Measurements from ENCODE around the gene SLC6A6. TPM values are rescaled to one million over a fixed set of nuclear protein-coding genes. Genes with fewer than 3 reads are reported as not detected.

Gene SLC6A6
- total and polyA plus RNA-seq, 10 of the 15 experiments (the other 5 are each of a cell fraction or from before 2014, with no cell fraction given): 5.6 to 47.0 (median 20.2) TPM

- Histone ChIP-seq H3K4me2 (ENCODE audit: control insufficient read depth, insufficient read depth) (no peak overlapping the region), H3K9me3 (replicated peaks; ENCODE audit: control insufficient read depth, insufficient read depth, low read length) (no peaks in the 10 kb centered on the region), H2AFZ (ENCODE audit: control insufficient read depth, low read depth, low read length) (no peak overlapping the region), H3K4me1 (ENCODE audit: control insufficient read depth, insufficient read depth, low read length) (no peaks in the 10 kb centered on the region), H3K27me3 (replicated peaks in 1 of 2; ENCODE audit: control insufficient read depth in 2 of 2, insufficient read depth in 2 of 2, low read length in 1 of 2) (no peaks in the 10 kb centered on the region), H3K36me3 (ENCODE audit: control insufficient read depth in 2 of 2, insufficient read depth in 2 of 2, low read length in 1 of 2) (peaks cover 7 to 14% of the 10 kb centered on the region in 2 experiments), H3K4me3 (no peak overlapping the region), H3K79me2 (ENCODE audit: control insufficient read depth, insufficient read depth, low read length) (no peaks in the 10 kb centered on the region), H3K27ac (ENCODE audit: control insufficient read depth, insufficient read depth) (no peak overlapping the region), H3K9ac (ENCODE audit: control insufficient read depth, insufficient read depth, low read length) (no peak overlapping the region), H4K20me1 (ENCODE audit: control insufficient read depth, insufficient read depth) (no peaks in the 10 kb centered on the region)
- no peak for DNase-seq (ENCODE audit: low read depth, low spot score)
- POLR2A ChIA-PET: no interaction called here
- in situ Hi-C loops (cut with MboI): no loop called here
- SMC1A ChIA-PET (ENCODE audit: uncharacterized antibody, unreplicated experiment): no interaction called here
- CTCF ChIA-PET: interaction anchor here (0.6 kb wide), 1 partner anchor 39 kb away, joined by 4 read pairs; no protein-coding TSS in a partner anchor
- no peak for FAIRE-seq
- ATAC-seq: no peak
- intact Hi-C loops (cut with micrococcal nuclease; ENCODE audit: unreplicated experiment): no loop called here
- WGBS (ENCODE audit: insufficient coverage, insufficient replicate concordance, low lambda C conversion rate, missing lambda C conversion rate): 53% methylated on average over 14 of the region's 22 CpGs
- no TSS peak for BruUV-seq (replicated peaks)
- RAD21 ChIA-PET (ENCODE audit: unreplicated experiment): no interaction called here
- no peak for TF ChIP-seq SKIL (IDR thresholded peaks at IDR 0.05; ENCODE audit: low read depth, poor library complexity, severe bottlenecking)
- TF ChIP-seq LARP7 (IDR thresholded peaks at IDR 0.05): no peak
- TF ChIP-seq RUNX3 (IDR thresholded peaks at IDR 0.05; ENCODE audit: low read length): peak; percentile 61; the same call in 1 of the 2 replicates
- TF ChIP-seq ELK1 (IDR thresholded peaks at IDR 0.05; ENCODE audit: low read depth, low read length): no peak
- no peak for TF ChIP-seq KDM1A (IDR thresholded peaks at IDR 0.05; ENCODE audit: borderline replicate concordance)
- TF ChIP-seq GATAD2B (conservative IDR thresholded peaks at IDR 0.05; ENCODE audit: low read depth): no peak
- no peak for TF ChIP-seq NR2F1 (conservative IDR thresholded peaks at IDR 0.05)
- TF ChIP-seq ETV6 (conservative IDR thresholded peaks at IDR 0.05 in 1 of 2, IDR thresholded peaks at IDR 0.05 in 1 of 2; ENCODE audit: borderline replicate concordance in 1 of 2, low read depth in 1 of 2): no peak
- no peak for TF ChIP-seq NFYA (IDR thresholded peaks at IDR 0.05; ENCODE audit: borderline replicate concordance, low read depth, low read length)
- TF ChIP-seq MXI1 (IDR thresholded peaks at IDR 0.05; ENCODE audit: low read depth, low read length): no peak
- TF ChIP-seq FOS (IDR thresholded peaks at IDR 0.05; ENCODE audit: borderline replicate concordance, extremely low read depth, insufficient read length): no peak
- no peak for TF ChIP-seq NFXL1 (IDR thresholded peaks at IDR 0.05; ENCODE audit: borderline replicate concordance)
- no peak for TF ChIP-seq SPI1 (IDR thresholded peaks at IDR 0.05; ENCODE audit: borderline replicate concordance, insufficient read depth, low read depth, low read length)
- TF ChIP-seq POLR2AphosphoS5 (IDR thresholded peaks at IDR 0.05; ENCODE audit: low read length): no peak
- no peak for TF ChIP-seq BHLHE40 (IDR thresholded peaks at IDR 0.05; ENCODE audit: borderline replicate concordance in 1 of 2, low read depth in 2 of 2, low read length in 1 of 2)
- TF ChIP-seq BCL3 (IDR thresholded peaks at IDR 0.05; ENCODE audit: borderline replicate concordance, insufficient read depth, low read depth, low read length, poor library complexity, severe bottlenecking): peak; percentile 35
- no peak for TF ChIP-seq USF2 (IDR thresholded peaks at IDR 0.05; ENCODE audit: borderline replicate concordance, low read depth, low read length)
Observed at GRCh38 chr3:14472471-14473351, 70.3 kb downstream of the SLC6A6 start.

Measured in GM12878 (cell line).